ENCODE measurements around the gene GCNT3.

Gene GCNT3, protein sequence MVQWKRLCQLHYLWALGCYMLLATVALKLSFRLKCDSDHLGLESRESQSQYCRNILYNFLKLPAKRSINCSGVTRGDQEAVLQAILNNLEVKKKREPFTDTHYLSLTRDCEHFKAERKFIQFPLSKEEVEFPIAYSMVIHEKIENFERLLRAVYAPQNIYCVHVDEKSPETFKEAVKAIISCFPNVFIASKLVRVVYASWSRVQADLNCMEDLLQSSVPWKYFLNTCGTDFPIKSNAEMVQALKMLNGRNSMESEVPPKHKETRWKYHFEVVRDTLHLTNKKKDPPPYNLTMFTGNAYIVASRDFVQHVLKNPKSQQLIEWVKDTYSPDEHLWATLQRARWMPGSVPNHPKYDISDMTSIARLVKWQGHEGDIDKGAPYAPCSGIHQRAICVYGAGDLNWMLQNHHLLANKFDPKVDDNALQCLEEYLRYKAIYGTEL

DNA sequence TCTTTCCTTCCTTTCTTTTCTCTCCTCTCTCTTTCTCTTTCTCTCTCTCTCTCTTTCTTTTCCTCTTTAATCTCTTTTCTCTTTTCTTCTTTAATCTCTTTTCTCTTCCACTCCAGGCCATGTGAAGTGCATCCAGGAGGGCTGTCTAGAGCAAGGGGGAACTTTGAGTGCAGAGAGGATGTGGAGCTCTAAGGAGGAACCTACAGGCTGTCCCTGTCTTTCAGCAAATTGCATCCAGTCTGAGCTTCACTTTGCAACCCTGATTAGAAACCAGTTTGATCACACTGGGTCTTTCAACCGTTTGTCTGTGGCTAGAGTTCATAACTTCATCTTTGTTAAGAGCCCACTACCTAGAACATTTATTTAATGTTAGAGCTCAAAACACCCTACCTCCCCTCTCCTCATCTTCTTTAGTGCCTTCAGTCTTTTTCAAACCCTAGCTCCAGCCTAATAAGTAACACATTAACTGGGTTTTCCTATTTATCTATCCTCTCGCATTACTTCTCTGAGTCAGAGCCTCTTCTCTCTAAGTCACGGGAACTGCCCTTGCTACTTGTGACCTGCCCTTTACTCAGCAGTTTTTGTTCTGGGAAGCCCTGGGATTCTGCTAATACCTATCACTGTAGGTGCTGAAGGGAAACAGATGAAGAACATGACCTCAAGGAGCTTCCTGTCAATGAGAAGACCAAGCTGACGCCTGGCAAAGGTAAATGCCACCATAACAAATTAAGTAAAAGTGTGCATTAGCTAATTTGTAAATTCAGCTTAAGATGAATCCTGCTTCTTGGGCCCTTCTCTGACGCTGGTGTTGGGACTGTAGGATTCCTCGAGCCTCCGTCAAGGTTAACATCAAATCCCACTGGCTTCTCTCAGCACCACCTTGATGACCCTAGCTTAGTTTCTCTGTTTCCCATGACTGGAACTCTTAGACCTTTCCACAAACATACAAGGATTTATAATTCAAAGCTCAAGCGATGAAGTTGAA lies at the start of gene GCNT3:
Gene GCNT3, plus strand, starts transcription at position 508 of the 985 bp plus-strand sequence. CDS start 6,456 bp downstream, outside the sequence.
- no peak for DNase-seq (ENCODE audit: insufficient read length, low spot score)
- FAIRE-seq = no peak
- TF ChIP-seq, protein P1, sequence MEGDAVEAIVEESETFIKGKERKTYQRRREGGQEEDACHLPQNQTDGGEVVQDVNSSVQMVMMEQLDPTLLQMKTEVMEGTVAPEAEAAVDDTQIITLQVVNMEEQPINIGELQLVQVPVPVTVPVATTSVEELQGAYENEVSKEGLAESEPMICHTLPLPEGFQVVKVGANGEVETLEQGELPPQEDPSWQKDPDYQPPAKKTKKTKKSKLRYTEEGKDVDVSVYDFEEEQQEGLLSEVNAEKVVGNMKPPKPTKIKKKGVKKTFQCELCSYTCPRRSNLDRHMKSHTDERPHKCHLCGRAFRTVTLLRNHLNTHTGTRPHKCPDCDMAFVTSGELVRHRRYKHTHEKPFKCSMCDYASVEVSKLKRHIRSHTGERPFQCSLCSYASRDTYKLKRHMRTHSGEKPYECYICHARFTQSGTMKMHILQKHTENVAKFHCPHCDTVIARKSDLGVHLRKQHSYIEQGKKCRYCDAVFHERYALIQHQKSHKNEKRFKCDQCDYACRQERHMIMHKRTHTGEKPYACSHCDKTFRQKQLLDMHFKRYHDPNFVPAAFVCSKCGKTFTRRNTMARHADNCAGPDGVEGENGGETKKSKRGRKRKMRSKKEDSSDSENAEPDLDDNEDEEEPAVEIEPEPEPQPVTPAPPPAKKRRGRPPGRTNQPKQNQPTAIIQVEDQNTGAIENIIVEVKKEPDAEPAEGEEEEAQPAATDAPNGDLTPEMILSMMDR (IDR thresholded peaks at IDR 0.05; ENCODE audit: insufficient read depth, missing control alignments) = no peak

DNA sequence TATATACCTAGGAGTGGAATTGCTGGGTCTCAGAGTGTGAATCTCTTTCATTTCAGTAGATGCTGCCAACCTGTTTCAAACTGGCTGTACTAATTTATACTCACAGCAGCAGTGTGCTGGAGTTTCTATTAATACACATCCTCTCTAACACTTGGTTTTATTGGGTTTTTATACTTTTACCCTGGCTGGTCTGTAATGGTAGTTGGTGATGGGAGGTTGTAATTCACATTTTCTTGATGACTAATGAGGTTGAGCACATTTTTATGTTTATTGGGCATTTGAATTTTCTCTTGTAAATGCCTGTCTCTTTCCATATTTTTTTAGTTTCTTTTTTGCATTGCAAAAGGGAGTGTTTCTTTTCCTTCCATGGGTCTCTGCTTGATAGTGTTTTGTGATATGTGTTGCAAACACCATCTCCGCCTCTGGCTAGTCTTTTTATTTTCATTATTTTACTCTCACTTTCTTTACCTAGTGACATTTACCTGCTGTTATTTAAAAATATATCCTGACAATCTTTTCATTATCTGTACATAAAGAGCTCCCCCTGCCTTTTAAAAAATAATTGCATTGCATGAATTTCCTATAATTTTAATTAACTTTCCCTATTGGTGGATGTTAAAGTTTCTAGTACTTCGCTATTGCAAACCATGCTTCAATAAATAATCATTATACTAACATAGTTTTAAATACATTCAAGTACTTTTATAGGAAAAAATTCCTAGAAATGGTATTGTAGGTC lies 49.0 kb upstream of the GCNT3 start:
- TF ChIP-seq, protein P1 (IDR thresholded peaks at IDR 0.05; ENCODE audit: insufficient read depth, missing control alignments) = no peak
- FAIRE-seq (no peak), DNase-seq (ENCODE audit: insufficient read length, low spot score) (no peak)

DNA sequence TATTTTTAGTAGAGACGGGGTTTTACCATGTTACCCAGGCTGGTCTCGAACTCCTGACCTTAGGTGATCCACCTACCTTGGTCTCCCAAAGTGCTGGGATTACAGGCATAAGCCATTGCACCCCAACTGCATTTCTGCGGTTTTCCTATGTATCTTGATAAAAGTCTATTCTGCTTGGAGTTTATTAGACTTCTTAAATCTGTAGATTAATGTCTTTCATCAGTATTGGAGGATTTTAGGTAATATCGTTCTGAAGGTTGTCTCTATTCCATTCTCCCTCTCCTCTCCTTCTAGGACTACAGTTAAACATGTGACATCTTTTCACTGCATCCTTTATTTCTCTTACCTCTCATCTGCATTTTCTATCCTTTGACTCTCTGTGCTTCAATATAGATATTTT lies 46.3 kb upstream of the GCNT3 start:
- DNase-seq (ENCODE audit: insufficient read length, low spot score) (no peak), FAIRE-seq (no peak)
- TF ChIP-seq, protein P1 (IDR thresholded peaks at IDR 0.05; ENCODE audit: insufficient read depth, missing control alignments) = no peak

DNA sequence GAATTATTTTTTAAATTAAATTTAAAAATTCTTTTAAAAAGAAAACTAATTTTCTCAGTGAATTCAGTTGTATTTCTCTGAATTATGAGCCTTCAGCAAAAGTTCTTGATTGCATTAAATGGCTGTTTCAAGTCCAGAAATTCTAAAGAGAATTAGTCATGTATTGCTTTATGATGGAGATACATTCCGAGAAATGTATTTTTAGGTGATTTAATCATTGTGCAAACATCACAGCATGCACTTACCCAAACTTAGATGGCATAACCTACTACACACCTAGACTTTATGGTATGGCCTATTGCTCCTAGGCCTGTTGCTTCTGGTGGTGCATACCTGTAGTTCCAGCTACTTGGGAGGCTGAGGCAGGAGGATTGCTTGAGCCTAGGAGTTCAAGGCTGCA lies 44.3 kb upstream of the GCNT3 start:
- DNase-seq (ENCODE audit: insufficient read length, low spot score) = no peak
- FAIRE-seq = no peak
- TF ChIP-seq, protein P1 (IDR thresholded peaks at IDR 0.05; ENCODE audit: insufficient read depth, missing control alignments) = no peak

DNA sequence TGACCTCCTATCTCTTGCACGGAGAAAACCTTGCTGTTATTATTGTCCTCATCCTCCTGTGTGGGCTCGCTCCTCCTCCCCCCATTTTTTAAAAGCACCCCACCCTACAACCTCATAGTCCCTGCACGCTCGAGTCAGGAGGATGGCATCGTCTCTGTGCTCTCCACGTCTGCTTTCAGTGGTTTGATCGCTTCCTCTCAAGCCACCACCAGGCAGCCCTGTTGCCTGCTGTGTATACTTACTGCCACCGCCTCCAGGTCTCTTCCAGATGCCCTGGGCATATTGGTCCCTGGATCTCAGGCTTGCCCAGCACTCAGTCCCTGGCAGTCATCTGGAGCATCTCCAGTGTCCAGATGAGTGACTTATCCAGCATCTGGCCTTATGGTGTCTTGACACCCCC lies 42.1 kb upstream of the GCNT3 start:
- TF ChIP-seq, protein P1 (IDR thresholded peaks at IDR 0.05; ENCODE audit: insufficient read depth, missing control alignments) = no peak
- FAIRE-seq (no peak), DNase-seq (ENCODE audit: insufficient read length, low spot score) (no peak)

DNA sequence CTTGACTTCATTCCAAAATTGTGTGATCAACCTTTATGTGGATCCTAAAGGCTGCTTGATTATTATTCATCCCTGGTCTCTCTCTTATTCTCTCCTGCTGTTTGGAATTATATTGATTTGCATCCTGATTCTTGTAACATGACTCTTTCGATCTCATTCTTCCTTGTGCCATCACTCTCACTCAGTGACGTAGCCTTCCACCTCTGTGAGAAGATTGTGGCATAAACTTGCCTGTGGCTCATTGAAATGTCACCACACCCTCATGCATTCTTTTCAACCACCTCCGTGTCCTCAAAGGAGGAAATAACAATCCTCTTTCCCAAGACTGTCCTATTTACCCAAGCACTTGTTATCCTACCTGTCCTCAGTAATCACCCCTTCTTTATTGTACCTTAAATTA lies 41.3 kb upstream of the GCNT3 start:
- TF ChIP-seq, protein P1 (IDR thresholded peaks at IDR 0.05; ENCODE audit: insufficient read depth, missing control alignments) = no peak
- DNase-seq (ENCODE audit: insufficient read length, low spot score) (no peak), FAIRE-seq (no peak)
